Inferior parietal cortex (tissue), 1 donor: Measurements from ENCODE around the gene BID.

ENCODE experiments used
- DNase-seq: peaks from one replicate; pipeline ENCODE4 v3.0.0-alpha.2; 2016; ENCODE audit errors: extremely low spot score

BID gene

GRCh38 chr22:17783773-17784480, 9.7 kb upstream of the BID start:
- DNase-seq: no peak

DNA sequence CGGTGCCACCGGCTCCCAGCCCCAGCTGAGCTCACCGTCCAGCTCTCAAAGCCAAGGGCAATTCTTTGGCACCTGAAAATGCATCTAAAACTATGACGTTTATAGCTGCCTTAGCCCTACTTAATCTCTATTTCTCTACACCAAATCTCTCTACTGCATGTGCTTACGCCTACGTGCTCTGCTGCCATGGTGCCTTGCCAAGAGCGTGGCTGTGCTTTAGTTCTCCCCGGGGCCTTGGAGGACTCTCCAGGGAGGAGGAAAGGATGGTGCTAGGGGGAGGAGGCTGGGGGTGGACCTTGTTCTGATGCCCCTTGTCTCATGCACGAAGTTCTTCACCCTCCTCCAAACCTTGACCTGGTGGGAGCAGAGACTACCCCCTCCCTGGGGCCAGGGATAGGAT, 9.0 kb upstream of the BID start:
- no peak for DNase-seq

- DNase-seq: no peak
These were observed 8.4 kb upstream of the BID start for GRCh38 chr22:17782621-17783020.

- DNase-seq: no peak
These were observed 7.9 kb upstream of the BID start for GRCh38 chr22:17782158-17782557.

GRCh38 chr22:17781319-17782031, 7.2 kb upstream of the BID start:
- DNase-seq: no peak

DNA sequence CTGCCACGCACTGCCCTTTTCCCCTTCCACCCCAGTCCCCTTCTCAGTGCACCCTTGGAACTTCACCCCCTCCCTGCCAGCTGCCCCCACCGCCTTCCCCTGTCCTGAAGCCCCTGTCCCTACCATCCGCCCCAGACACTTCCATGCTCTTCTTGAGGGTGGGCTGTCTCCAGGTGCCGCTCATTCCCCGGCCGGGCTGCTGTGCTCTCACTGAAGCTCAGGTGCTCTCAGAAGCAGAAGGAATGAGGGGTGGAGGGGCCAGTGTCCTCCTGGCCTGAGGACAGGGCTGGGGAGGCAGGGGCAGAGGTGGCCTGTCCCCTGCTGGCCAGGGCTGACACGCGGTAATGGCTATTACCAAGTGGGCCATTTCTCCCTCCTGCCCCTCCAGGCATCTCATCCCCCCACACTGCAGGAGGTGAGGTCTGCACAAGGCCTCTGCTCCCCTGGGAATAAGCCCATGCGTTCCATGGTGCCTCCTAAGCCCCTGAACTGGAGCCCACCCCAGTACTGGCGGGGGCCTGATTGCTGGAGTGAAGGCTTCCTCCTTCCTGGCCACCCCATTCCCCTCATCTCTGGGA, 6.6 kb upstream of the BID start:
- DNase-seq: no peak

- DNase-seq: no peak
These were observed 6.0 kb upstream of the BID start for GRCh38 chr22:17780116-17780740.

GRCh38 chr22:17779286-17780115, 5.2 kb upstream of the BID start:
- no peak for DNase-seq

GRCh38 chr22:17778412-17778976, 4.2 kb upstream of the BID start:
- DNase-seq: no peak

GRCh38 chr22:17777717-17778044, 3.4 kb upstream of the BID start:
- no peak for DNase-seq

DNA sequence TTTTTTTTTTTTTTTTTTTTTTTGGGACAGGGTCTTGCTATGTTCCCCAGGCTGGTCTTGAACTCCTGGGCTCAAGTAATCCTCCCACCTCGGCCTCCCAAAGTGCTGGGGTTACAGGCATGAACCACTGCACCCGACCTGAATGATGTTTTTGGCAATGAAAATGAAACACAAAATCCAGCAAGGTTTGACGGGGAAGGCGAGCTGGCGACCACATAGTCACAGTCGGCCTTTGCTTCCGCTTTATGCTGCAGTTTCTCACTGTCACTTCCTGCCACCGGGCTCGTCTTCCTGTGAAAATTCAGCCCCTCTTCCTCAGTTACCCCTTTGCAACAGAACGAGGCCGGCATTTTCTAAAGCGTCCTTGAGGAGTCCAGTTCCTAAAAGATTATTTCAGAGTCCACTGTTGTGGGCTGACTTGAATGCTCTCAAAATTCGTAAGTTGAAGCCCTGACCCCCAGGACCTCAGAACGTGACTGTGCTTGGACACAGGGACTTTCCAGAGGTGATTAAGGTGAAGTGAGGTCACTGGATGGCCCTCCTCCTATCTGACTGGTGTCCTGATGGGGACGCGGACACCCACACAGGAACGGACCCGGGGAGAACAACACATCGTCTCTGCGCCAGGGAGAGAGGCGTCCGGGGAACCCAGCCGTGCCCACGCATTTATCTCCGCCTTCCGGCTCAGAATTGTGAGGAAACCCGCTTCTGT, 2.9 kb upstream of the BID start:
- no peak for DNase-seq

DNA sequence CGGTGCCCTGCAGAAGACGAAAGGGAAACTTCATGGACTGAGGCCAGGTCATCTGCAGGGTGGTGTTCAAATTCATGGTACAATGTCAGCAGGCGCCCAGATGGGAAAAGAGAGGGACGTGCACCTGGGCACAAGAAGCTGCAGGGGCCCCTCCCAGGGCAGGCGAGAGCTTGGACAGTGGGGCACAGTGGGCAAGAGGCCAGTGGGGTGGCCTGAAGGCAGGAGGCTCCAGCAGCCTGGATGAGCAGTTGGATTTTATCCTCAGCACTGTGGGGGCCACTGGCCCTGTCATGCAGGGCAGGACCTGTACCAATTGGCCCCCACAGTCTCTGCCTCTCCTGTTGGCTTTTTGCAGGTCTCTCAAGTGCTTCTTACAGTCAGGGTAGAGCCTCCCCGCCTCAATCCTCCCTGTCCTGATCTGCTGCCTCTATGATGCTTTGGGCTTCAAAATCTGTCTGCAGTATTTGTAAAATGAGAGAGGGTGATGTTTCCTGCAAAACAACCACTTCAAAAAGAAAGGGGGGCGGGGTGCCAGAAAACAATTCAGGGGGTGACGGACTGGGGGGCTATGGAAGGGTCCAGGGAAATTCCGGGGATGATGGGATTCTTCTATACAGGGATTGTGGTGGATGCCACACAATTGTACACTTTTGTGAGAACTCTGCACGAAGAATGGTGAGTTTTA, 1.7 kb upstream of the BID start:
- DNase-seq: no peak

DNA sequence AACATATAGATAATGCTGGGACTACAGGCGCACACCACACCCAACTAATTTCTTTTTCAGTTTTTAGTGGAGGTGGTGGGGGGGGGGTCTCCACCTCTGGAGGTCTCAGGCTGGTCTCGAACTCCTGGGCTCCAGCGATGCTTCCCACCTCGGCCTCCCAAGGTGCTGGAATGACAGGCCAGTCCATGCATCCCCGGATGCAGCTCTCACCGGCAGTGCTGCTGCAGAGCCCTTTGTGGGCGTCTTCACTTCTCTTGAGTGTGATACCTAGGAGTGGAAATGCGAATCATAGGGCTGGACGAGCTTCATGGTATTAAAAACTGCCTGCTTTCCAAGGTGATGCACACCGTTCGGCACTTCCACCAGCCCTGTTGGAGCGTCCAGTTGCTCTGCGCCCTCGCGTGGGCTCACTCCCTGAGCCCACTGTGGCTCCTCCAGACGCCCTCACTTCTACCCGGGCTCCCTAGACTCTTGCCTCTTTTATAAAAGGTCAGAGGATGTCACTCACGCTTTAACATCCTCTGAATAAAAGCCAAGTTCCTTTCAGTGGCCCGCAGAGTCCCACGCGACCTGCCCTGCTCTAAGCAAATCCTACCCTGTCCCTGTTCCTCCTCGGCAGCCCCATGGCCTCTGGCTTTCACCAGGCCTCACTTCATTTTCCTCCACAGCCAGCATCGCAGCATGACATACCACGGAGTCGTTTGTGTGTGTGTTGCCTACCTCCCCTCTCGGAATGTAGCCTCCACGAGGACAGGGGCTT, 837 bp upstream of the BID start:
- no peak for DNase-seq

DNA sequence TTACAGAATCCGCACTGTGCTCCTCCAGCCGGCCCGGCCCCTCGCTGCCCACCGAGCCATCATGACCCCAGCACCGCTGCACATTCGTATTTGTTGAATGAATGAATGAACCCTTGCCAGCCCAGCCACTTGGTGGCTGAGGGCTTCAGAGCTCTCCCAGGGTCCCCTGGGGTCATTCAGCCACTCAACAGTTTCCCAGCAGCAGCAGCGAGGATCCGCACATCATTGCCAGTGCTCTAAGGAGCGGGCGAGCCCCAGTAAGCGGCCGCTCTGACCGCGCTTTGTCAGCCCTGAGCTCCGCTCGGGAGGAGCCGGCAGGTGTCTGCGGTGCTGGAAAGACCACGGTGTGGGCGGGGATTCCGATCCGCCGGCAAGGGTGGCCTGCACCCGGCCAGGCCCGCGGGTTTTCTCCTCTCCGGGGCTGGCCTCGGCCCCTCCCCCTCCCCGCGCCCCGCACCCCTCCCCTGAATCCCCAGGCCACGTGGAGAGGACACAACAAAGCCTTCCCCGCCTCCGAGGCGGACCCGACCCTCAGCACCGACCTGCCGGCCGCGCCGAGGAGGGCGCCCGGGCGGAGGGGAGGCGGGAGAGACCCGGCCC, 563 bp downstream of the BID start:
- DNase-seq: no peak

DNA sequence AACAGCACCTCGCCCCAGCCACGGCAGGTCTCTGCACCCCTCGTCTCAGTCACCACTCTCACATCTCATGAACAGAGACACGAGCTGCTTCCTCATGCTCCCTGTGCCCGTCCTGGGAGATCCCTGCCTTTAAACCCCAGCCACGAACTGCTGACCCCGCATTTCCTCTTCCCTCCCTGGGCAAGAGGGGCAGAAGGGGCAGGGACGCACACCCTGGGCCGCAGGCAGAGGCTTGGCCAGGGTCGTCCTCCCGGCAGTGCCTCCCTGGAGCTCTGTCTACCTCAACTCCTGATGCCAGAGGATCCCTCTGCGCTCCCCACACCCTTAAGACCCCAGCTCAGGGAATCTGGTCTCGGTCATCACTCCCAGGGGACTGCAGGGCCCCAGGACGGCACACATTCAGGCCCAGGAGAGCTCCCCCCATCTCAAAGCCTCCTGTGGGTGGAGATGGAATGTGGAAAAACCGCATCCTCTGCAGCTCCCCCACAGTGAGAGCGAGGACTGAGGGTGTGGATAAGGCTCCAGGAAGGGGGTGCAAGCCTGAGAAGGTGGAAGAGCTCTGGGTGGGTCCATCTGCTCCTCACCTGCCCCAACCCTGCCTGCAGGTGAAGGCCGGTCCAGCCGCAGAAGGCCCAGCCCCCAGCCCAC, 1.2 kb downstream of the BID start:
- no peak for DNase-seq

DNA sequence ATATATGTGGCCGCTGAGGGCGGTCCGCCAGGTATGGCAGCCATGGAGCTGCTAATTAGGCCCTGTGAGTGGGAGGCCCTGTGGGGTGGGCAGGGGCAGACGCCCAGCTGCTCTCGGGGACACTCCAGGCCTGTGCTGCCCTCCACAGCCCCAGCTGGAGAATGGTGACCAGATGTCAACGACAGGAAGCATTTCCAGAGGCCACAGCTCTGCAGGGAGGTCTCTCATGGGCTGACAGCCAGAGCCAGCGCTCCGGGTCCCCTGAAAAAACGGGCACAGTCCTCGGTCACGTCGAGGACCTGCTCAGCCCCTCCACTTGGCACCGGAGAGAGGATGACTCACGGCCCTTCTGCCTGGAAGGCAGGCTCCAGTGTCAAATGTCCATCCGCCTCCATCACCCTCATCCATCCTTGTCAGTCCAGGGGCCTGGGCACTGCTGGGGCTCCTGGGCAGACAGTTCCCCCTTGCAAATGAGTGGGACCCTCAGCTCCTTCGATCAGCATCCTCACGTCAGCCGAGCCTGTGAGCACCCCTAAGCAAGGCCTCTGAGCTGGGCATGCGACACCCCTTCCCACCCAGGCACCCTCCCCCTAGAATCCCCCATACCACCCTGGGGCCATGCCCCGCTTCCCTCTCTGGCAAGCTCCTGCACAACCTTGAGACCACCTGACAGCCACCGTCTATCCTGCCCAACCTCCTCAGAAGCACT, 1.9 kb downstream of the BID start:
- DNase-seq: no peak

- no peak for DNase-seq
These were observed 3.8 kb downstream of the BID start for GRCh38 chr22:17770180-17771077.
